CD4-positive, alpha-beta T cell treated with Interleukin-17A for 4 hours (primary cell): Measurements from ENCODE around the gene SLC16A6.
"Not testable (repeated sequence)": the region's sequence is repeated elsewhere in the genome, so short reads cannot be mapped to it uniquely, and the experiment has no call there.

Source experiments
- DNase-seq: peaks from one replicate; pipeline ENCODE4 v3.0.0-alpha.2; 2020; ENCODE audit warnings: mixed read lengths

Gene SLC16A6

GRCh38 chr17:68288804-68289203 is 2.1 kb downstream of the SLC16A6 start:
- DNase-seq, result no peak

- DNase-seq, result no peak
Observed at GRCh38 chr17:68288375-68288774, 2.6 kb downstream of the SLC16A6 start.

GRCh38 chr17:68281965-68282364 is 9.0 kb downstream of the SLC16A6 start:
- DNase-seq, result not testable (repeated sequence)

- DNase-seq, result no peak
Observed at GRCh38 chr17:68277807-68278206, 13.1 kb downstream of the SLC16A6 start.

GRCh38 chr17:68276339-68276738 is 14.6 kb downstream of the SLC16A6 start:
- DNase-seq, result not testable (repeated sequence)

DNA sequence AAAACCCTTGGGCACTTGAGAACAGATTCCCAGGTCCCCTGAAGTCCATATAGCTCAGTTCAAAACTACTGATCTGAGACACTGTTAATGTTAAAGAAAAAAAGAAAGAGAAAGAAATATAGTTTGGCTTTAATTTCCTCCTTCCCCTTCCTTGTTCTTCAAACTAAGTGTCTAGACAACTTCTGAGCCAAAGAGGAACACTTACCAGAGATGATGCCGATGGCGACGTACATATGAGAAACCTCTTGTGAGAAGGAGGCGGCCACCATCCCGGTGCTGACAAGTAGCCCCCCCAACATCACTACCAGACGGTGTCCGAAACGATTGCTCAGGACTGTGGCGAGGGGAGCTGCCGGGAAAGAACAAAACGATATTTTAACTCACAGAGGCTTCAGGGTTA is 17.2 kb downstream of the SLC16A6 start:
- no peak for DNase-seq

- not testable (repeated sequence) for DNase-seq
Observed at GRCh38 chr17:68265833-68266232, 25.1 kb downstream of the SLC16A6 start.

DNA sequence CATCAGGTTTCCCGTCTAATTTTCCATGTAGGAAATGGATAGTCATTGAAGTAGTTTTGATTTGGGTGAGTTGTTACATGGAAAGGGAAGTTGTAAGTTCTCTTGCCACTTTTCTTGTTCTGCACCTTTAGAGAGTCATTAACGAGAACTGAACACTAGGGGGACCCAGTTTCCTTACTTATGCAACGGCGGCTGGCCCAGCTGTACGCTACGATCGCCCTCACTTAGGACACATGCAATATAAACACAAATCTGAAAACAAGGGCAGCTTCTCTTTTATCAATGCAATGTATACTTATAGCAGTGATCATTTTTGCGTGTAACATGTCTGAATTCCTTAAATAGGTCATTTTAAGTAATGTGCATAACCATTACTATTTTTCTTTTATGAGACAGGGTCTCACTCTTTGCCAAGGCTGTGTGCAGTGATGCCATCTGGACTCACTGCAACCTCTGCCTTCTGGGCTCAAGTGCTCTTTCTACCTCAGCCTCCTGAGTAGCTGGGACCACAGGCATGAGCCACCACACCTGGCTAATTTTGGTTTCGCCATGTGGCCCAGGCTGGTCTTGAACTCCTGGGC is 27.7 kb downstream of the SLC16A6 start:
- DNase-seq, result not testable (repeated sequence)

GRCh38 chr17:68262467-68262866 is 28.5 kb downstream of the SLC16A6 start:
- not testable (repeated sequence) for DNase-seq

- no peak for DNase-seq
Observed at GRCh38 chr17:68260051-68260762, 30.7 kb downstream of the SLC16A6 start.

DNA sequence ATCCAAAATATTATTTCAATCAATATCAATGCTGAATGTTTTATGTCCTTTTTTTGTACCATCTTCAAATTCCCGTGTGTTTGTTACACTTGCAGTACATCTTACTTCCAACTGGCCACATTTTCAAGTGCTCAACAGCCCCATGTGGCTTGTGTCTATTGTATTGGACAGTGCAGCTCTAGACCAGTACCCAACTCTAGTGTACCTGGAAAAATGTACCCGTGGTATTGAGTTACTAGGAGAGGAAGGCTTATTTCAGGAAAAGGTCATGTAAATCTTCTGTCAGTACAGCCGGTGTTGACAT is 31.3 kb downstream of the SLC16A6 start:
- DNase-seq, result not testable (repeated sequence)

DNA sequence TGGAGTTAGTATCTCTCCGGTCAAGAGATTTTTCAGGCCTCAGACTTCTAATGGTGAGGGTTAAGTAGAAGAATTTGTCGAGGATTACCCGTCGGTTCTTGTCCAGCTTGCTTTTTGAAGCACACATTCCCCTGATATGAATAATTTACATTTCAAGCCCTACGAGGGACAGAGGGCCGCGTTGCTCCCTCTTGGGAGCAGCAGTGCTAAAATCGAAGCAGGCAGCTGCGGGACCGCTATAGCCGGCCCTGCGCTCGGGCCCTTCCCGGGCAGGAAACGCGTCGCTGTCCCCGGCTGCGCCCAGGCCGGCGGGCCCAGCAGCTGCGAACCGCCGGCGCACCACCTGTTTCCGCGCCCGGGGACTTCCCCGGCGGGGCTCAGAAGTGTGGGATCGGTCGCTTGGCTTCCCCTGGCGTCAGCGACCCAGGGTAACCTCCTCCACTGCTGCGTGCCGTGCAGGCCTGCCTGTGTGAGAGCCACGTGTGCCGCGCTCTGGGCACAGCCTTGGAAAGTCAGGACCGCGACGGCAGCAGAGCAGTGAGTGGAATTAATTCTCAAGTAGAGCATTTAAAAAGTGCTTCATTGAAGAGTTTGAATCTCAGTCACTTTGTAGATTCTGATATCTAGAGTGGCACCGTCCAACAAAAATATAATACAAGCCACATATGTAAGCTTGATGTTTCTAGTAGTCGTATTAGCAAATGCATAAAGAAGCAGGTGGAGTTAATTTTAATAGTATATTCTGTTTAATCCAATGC is 31.9 kb downstream of the SLC16A6 start:
- DNase-seq, result peak; percentile 79

DNA sequence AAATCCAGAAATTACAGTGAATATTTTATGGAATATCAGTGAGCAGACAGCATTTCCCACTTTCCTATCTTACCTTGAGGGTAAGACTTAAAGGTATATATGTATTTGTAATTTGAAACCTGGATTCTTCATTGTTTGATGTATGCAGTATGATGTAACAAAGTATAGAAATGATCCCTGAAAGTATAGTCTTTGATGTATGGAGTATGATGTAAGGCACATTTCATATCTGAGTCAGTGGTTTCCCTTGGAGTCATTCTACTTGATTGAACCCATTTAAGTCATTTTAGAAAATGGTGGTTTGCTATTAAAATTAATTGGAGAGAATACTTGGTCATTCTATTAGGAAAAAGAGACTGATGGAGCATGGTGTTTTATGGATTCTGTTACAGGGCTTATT is 33.0 kb downstream of the SLC16A6 start:
- no peak for DNase-seq

- not testable (repeated sequence) for DNase-seq
Observed at GRCh38 chr17:68256701-68257100, 34.2 kb downstream of the SLC16A6 start.

GRCh38 chr17:68255731-68256538 is 35.0 kb downstream of the SLC16A6 start:
- no peak for DNase-seq

DNA sequence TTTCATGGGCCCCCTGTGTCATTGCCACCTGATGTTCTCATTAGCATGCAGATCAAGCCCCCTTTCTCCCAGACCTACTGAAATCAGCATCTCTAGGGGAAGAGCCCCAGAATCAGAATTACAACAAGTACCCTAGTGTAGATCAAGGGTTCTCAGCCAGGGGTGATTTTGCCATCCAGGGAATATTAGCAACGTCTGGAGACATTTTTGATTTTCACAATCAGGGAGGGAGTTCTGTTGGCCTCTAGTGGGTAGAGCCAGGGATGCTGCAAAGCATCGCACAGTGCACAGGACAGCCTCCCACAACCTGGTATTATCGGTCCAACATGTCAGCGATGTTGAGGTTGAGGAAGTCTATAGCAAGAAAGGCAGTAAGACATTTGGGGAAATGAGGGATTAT is 35.8 kb downstream of the SLC16A6 start:
- DNase-seq, result no peak

DNA sequence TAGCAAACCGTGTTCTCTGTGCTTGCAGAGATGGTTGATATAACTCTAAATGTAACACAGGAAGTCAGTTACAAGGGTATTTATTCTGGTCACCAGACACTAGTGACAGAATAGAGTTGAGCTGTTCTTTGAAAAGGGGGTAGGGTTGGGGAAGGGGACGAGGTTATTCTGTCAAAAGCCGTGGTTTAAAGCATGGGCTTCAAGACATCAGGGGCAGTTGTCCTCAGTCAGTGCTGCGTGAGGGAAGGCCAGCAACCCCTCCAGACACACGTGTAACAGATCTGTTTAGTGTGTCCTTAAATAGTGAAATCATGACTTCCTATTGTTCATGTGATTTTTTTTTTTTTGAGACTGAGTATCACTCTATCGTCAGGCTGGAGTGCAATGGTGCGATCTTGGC is 37.5 kb downstream of the SLC16A6 start:
- not testable (repeated sequence) for DNase-seq

DNA sequence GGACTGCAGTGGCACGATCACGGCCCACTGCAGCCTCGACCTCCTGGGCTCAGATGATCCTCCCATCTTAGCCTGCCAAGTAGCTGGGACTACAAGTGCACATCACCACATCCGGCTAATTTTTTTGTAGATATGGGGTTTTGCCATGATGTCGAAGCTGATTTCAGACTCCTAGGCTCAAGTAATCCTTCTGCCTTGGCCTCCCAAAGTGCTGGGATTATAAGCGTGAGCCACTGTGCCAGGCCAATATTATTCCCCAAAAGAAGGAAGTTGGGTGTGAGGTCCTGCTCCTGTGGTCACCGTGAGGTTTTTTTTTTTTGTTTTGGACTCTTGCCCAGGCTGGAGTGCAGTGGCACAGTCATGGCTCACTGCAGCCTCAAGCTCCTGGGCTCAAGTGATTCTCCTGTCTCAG is 41.6 kb downstream of the SLC16A6 start:
- DNase-seq, result peak; percentile 18

- peak; percentile 17 for DNase-seq
Observed at GRCh38 chr17:68248891-68249290, 42.0 kb downstream of the SLC16A6 start.

- no peak for DNase-seq
Observed at GRCh38 chr17:68248199-68248825, 42.6 kb downstream of the SLC16A6 start.

DNA sequence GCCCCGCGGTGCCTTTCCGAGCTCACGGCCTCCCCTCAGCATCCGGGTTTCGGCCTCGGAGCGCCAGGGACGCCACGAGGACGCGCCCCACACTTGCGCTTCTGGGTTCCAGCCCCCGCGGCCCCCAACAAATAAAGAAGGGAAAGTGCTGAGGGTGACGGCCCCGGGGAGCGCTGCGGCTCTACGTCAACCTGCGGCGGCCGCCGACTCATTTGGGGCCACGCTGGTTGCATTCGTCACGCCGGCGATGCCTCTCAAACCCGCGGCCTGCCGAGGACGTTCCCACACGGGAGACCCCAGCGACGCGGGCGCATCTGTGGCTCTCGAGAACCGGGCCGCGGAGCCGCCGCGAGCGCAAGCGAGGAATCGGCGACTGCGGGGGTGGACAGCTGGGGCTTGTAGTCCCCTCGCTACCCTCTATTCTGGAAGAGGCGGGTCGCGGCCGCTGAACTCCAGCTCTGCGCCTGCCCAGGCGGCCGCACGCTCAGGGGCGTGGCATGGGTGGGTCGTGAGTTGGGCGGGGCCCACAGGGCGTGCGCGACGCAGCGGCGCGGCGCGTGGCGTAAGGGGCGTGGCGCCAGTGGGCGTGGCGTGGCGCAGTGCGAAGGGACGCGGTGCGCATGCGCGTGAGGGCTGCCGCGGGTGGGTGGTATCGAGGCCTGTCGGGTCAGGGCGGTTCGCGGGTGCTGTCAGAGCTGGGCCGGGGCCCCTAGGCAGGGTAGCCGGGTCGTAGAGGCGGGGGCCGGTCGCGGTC is 43.3 kb downstream of the SLC16A6 start, which contains the start of gene AMZ2:
Gene AMZ2 (plus strand): TSS at position 599 of the 754 bp plus-strand sequence. CDS start 2,145 bp downstream, outside the sequence.
- peak; percentile 97 for DNase-seq
